ENCODE data around the gene TRIM26.

DNA sequence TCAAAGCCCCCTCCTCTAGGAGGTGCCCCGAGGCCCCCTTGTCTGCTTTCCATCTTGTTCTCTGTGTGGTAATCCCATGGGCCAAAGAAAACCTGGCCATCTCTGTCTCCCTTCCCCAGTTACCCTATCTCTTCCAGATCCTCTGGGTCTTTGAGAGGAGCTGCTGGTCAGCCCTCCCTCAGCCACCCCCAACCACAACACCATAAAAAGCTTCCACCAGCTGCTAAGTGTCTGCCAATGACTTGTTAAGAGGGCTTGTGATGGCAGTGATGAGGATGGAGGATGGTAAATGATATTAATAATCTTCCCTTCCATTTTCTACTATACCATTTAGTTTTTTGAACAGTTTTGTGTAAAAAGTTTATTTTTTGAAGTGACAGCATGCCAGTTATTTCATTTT is 17.3 kb downstream of the TRIM26 start:
- TF ChIP-seq, protein P1, sequence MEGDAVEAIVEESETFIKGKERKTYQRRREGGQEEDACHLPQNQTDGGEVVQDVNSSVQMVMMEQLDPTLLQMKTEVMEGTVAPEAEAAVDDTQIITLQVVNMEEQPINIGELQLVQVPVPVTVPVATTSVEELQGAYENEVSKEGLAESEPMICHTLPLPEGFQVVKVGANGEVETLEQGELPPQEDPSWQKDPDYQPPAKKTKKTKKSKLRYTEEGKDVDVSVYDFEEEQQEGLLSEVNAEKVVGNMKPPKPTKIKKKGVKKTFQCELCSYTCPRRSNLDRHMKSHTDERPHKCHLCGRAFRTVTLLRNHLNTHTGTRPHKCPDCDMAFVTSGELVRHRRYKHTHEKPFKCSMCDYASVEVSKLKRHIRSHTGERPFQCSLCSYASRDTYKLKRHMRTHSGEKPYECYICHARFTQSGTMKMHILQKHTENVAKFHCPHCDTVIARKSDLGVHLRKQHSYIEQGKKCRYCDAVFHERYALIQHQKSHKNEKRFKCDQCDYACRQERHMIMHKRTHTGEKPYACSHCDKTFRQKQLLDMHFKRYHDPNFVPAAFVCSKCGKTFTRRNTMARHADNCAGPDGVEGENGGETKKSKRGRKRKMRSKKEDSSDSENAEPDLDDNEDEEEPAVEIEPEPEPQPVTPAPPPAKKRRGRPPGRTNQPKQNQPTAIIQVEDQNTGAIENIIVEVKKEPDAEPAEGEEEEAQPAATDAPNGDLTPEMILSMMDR (IDR thresholded peaks at IDR 0.05): no peak
- no peak for TF ChIP-seq POLR2AphosphoS5 (IDR thresholded peaks at IDR 0.05)
